PFSK-1 (cell line): ENCODE data around the gene CCDC138.

Experiments
- FOXP2 ChIP-seq: optimal IDR thresholded peaks from 2 replicates; pipeline ENCODE3; 2011; ENCODE audit warnings: borderline replicate concordance, control low read depth, inconsistent platforms; ENCODE audit not compliant: insufficient read depth; ENCODE audit errors: extremely low read length, extremely low read depth
- POLR2AphosphoS5 ChIP-seq: IDR thresholded peaks from 2 replicates; pipeline ENCODE4 v1.6.1; 2012; ENCODE audit warnings: low read depth, mild to moderate bottlenecking, control low read depth, low read length, moderate library complexity
- REST ChIP-seq, 2 experiments: IDR thresholded peaks; 2 replicates each; pipeline versions ENCODE4 v1.6.1 to v1.8.0; 2011 to 2012; ENCODE audit warnings: low read depth in 2 of 2, low read length in 2 of 2, control low read depth in 1 of 2, inconsistent platforms in 1 of 2, mild to moderate bottlenecking in 1 of 2, moderate library complexity in 1 of 2; ENCODE audit not compliant: insufficient read depth in 1 of 2
- TAF1 ChIP-seq: IDR thresholded peaks from 2 replicates; pipeline ENCODE4 v1.6.1; 2012; ENCODE audit warnings: low read length, control low read depth, borderline replicate concordance; ENCODE audit not compliant: insufficient read depth

- TF ChIP-seq POLR2AphosphoS5 = no peak
- no peak for TF ChIP-seq TAF1
- no peak for TF ChIP-seq REST (IDR thresholded peaks at IDR 0.05; ENCODE audit: insufficient read depth in 1 of 2, low read depth in 2 of 2, low read length in 2 of 2)
- TF ChIP-seq FOXP2 = no peak
Observed at GRCh38 chr2:108909275-108909823, 122.8 kb downstream of the CCDC138 start.
